K562 (cell line): ENCODE data around the gene DNA2. TPM values are rescaled to one million over a fixed set of nuclear protein-coding genes. Genes with fewer than 3 reads are reported as not detected.

Experiments
- ARNT ChIP-seq, 2 experiments: fragments of 450-650 bp; IDR thresholded peaks; 2 replicates each; pipeline ENCODE4 v1.6.1; 2016; ENCODE audit warnings: mild to moderate bottlenecking in 1 of 2
- FOXJ3 ChIP-seq: sonication (generic); formaldehyde crosslinking; IDR thresholded peaks from 2 replicates; pipeline ENCODE4 v1.4.0; 2020; ENCODE audit warnings: mild to moderate bottlenecking, missing genetic modification reagents
- GTF3C2 ChIP-seq: IDR thresholded peaks from 3 replicates; pipeline ENCODE4 v1.6.1; 2011; ENCODE audit warnings: borderline replicate concordance, mild to moderate bottlenecking, moderate library complexity; ENCODE audit not compliant: insufficient read length; ENCODE audit errors: extremely low read depth
- HCFC1 ChIP-seq: IDR thresholded peaks from 2 replicates; pipeline ENCODE4 v1.6.1; 2012; ENCODE audit warnings: low read depth, low read length, improper control_type of control experiment
- MBD2 ChIP-seq: sonication (generic); IDR thresholded peaks from 2 replicates; pipeline ENCODE4 v1.6.1; 2016; ENCODE audit warnings: low read depth, borderline replicate concordance
- NR0B1 ChIP-seq: fragments of 450-650 bp; IDR thresholded peaks from one replicate; pipeline ENCODE4 v1.6.1; 2018; ENCODE audit warnings: mild to moderate bottlenecking, moderate library complexity; ENCODE audit not compliant: partially characterized antibody
- RERE ChIP-seq: sonication (generic); formaldehyde crosslinking; IDR thresholded peaks from 2 replicates; pipeline ENCODE4 v1.8.0; 2023; ENCODE audit warnings: missing genetic modification reagents, mild to moderate bottlenecking, borderline replicate concordance
- RNF2 ChIP-seq: sonication (generic); IDR thresholded peaks from 2 replicates; pipeline ENCODE4 v1.6.1; 2016
- SIX5 ChIP-seq, 2 experiments: IDR thresholded peaks; 2 replicates each; pipeline ENCODE4 v1.6.1; 2011; ENCODE audit warnings: low read length in 2 of 2, borderline replicate concordance in 1 of 2, low read depth in 1 of 2, mild to moderate bottlenecking in 1 of 2, moderate library complexity in 1 of 2; ENCODE audit not compliant: insufficient read depth in 1 of 2
- UBTF ChIP-seq, 2 experiments: IDR thresholded peaks; 2 replicates each; pipeline ENCODE4 v1.6.1; 2012; ENCODE audit warnings: improper control_type of control experiment in 2 of 2, low read depth in 2 of 2, low read length in 2 of 2, borderline replicate concordance in 1 of 2
- ZNF140 ChIP-seq: fragments of 250-450 bp; sonication (Bioruptor Pico); IDR thresholded peaks from 2 replicates; pipeline ENCODE4 v1.8.0; 2021; ENCODE audit warnings: moderate library complexity, mild to moderate bottlenecking, inconsistent platforms
- ZNF384 ChIP-seq: IDR thresholded peaks from 2 replicates; pipeline ENCODE4 v1.6.1; 2012; ENCODE audit warnings: low read depth, low read length, improper control_type of control experiment
- polyA plus RNA-seq, 8 experiments: library from polyadenylated mRNA; depleted of rRNA in 4 of 8; stranded (reverse) in 5 of 8; unstranded in 3 of 8; fragments of >200 nt; fragmentation: Nextera tagmentation in 2 of 8; fragmentation: Illumina TruSeq in 1 of 8; extraction: Ambion mirVana in 2 of 8; extraction: Trizol in 1 of 8; gene quantifications; 2 replicates each; pipeline versions ENCODE4 v1.2.1 to v1.2.3, GENCODE V29; 2011 to 2014; ENCODE audit warnings: inconsistent platforms in 1 of 8, missing spikeins in 1 of 8
- total RNA-seq, 7 experiments: library from RNA; depleted of rRNA in 6 of 7; stranded (reverse); fragments of >200 nt in 6 of 7; fragmentation: Illumina TruSeq in 2 of 7; extraction: Trizol in 2 of 7; gene quantifications; 2 replicates each; pipeline versions ENCODE4 v1.2.1 to v1.2.3, GENCODE V29; 2011 to 2021; ENCODE audit warnings: low replicate concordance in 1 of 7

The DNA2 gene
- total and polyA plus RNA-seq, 9 of the 15 experiments (the other 6 are each of a cell fraction or from before 2014, with no cell fraction given): 24.6 to 51.4 (median 40.8) TPM

- TF ChIP-seq GTF3C2: no peak
- no peak for TF ChIP-seq ARNT (IDR thresholded peaks at IDR 0.05)
- no peak for TF ChIP-seq NR0B1
- TF ChIP-seq RERE: no peak
- no peak for TF ChIP-seq SIX5 (IDR thresholded peaks at IDR 0.05; ENCODE audit: borderline replicate concordance in 1 of 2, insufficient read depth in 1 of 2, low read depth in 1 of 2, low read length in 2 of 2)
- TF ChIP-seq RNF2: peak; percentile 86
- no peak for TF ChIP-seq ZNF384
- peak; percentile 92 to 96 for TF ChIP-seq UBTF (IDR thresholded peaks at IDR 0.05; ENCODE audit: borderline replicate concordance in 1 of 2, low read depth in 2 of 2, low read length in 2 of 2)
- TF ChIP-seq MBD2: peak; percentile 62; the same call in 1 of the 2 replicates
- TF ChIP-seq HCFC1: 0 out of 2 replicates have a peak, but pooled peaks have one; percentile 7
- no peak for TF ChIP-seq ZNF140
- no peak for TF ChIP-seq FOXJ3 (CRISPR knock-in tag)
Measured at GRCh38 chr10:68471586-68472408, at the start of gene DNA2 (continued).
